Vagina (tissue), 2 donors: Measurements from ENCODE around the gene CSMD2. TPM values are rescaled to one million over a fixed set of nuclear protein-coding genes. Genes with fewer than 3 reads are reported as not detected.

Experiments used
- DNase-seq, 2 donors: peaks; one replicate each; pipeline ENCODE4 v3.0.0-alpha.2; 2017; ENCODE audit errors: extremely low spot score in 2 of 2
- H3K27ac ChIP-seq: fragments of 200-600 bp; sonication (generic); one replicate; pipeline ENCODE4 v1.5.1; 2019
- H3K27me3 ChIP-seq: fragments of 200-600 bp; sonication (generic); one replicate; pipeline ENCODE4 v1.5.1; 2019
- H3K36me3 ChIP-seq, 2 donors: fragments of 200-600 bp; sonication (generic); one replicate each; pipeline ENCODE4 v1.5.1; 2017 to 2019
- H3K4me1 ChIP-seq: fragments of 200-600 bp; sonication (generic); one replicate; pipeline ENCODE4 v1.5.1; 2019
- H3K4me3 ChIP-seq, 2 donors: fragments of 200-600 bp; sonication (generic); 1 replicate in 1 of 2; 2 replicates in 1 of 2; pipeline ENCODE4 v1.5.1; 2016 to 2019
- H3K9me3 ChIP-seq: fragments of 200-600 bp; sonication (generic); one replicate; pipeline ENCODE4 v1.5.1; 2019
- CTCF ChIP-seq, 3 experiments: fragments of 450-650 bp in 2 of 3; fragments of 200-600 bp in 1 of 3; sonication (generic) in 1 of 3; IDR thresholded peaks; one replicate each; pipeline ENCODE4 v1.5.1; 2017 to 2019; ENCODE audit warnings: antibody characterized with exemption in 3 of 3, mild to moderate bottlenecking in 2 of 3, moderate library complexity in 2 of 3
- POLR2A ChIP-seq, 2 donors: fragments of 450-650 bp; IDR thresholded peaks; one replicate each; pipeline ENCODE4 v1.6.1; 2017; ENCODE audit warnings: antibody characterized with exemption in 2 of 2, mild to moderate bottlenecking in 2 of 2, moderate library complexity in 2 of 2
- POLR2AphosphoS5 ChIP-seq, 2 donors: sonication (generic); formaldehyde crosslinking; IDR thresholded peaks; one replicate each; pipeline ENCODE4 v1.9.0; 2017; ENCODE audit warnings: antibody characterized with exemption in 2 of 2, mild to moderate bottlenecking in 2 of 2, low read depth in 1 of 2; ENCODE audit not compliant: insufficient read depth in 1 of 2
- intact Hi-C: fragments of 100-400 bp; cut with DNase I; formaldehyde crosslinking; loops from one replicate; pipeline ENCODE4 v1.15.1; 2023
- total RNA-seq: library from RNA; depleted of rRNA; stranded (reverse); fragments of >200 nt; gene quantifications from one replicate; pipeline ENCODE4 v1.2.3, GENCODE V29; 2016

The CSMD2 gene
- total RNA-seq, 1 donor from 2014 or later, result 0.25 TPM

GRCh38 chr1:33768821-33769220 lies 396.2 kb downstream of the CSMD2 start:
- intact Hi-C loops, result no loop called here
- no peaks in the 10 kb centered on the region for H3K36me3 ChIP-seq
- H3K4me3 ChIP-seq, result no peak overlapping the region
- no peaks in the 10 kb centered on the region for H3K27me3 ChIP-seq
- TF ChIP-seq CTCF (IDR thresholded peaks at IDR 0.05), result no peak
- TF ChIP-seq POLR2A (IDR thresholded peaks at IDR 0.05), result no peak
- H3K9me3 ChIP-seq, result no peaks in the 10 kb centered on the region
- no peak overlapping the region for H3K27ac ChIP-seq
- no peaks in the 10 kb centered on the region for H3K4me1 ChIP-seq
- DNase-seq, result no peak

- intact Hi-C loops, result no loop called here
- Histone ChIP-seq H3K27me3 (no peaks in the 10 kb centered on the region), H3K4me1 (no peaks in the 10 kb centered on the region)
Measured at GRCh38 chr1:33768106-33768505, 396.9 kb downstream of the CSMD2 start.

GRCh38 chr1:33764149-33764548 lies 400.9 kb downstream of the CSMD2 start:
- Histone ChIP-seq H3K27ac (no peak overlapping the region), H3K4me1 (no peaks in the 10 kb centered on the region), H3K4me3 (no peak overlapping the region), H3K27me3 (no peaks in the 10 kb centered on the region), H3K36me3 (no peaks in the 10 kb centered on the region), H3K9me3 (no peaks in the 10 kb centered on the region)
- intact Hi-C loops, result no loop called here
- TF ChIP-seq POLR2AphosphoS5 (IDR thresholded peaks at IDR 0.05; ENCODE audit: insufficient read depth in 1 of 2, low read depth in 1 of 2) (no peak), POLR2A (IDR thresholded peaks at IDR 0.05) (no peak), CTCF (IDR thresholded peaks at IDR 0.05) (no peak)
- no peak for DNase-seq

More at GRCh38 chr1:33768106-33768505, 396.9 kb downstream of the CSMD2 start:
- Histone ChIP-seq H3K36me3 (no peaks in the 10 kb centered on the region), H3K4me3 (no peak overlapping the region), H3K27ac (no peak overlapping the region), H3K9me3 (no peaks in the 10 kb centered on the region)
- no peak for DNase-seq
- TF ChIP-seq POLR2AphosphoS5 (IDR thresholded peaks at IDR 0.05; ENCODE audit: insufficient read depth in 1 of 2, low read depth in 1 of 2), result no peak
- no peak for TF ChIP-seq POLR2A (IDR thresholded peaks at IDR 0.05)
- no peak for TF ChIP-seq CTCF (IDR thresholded peaks at IDR 0.05)

GRCh38 chr1:33763406-33763805 lies 401.6 kb downstream of the CSMD2 start:
- TF ChIP-seq CTCF (IDR thresholded peaks at IDR 0.05), result no peak
- no peak for TF ChIP-seq POLR2A (IDR thresholded peaks at IDR 0.05)
- TF ChIP-seq POLR2AphosphoS5 (IDR thresholded peaks at IDR 0.05; ENCODE audit: insufficient read depth in 1 of 2, low read depth in 1 of 2), result no peak
- Histone ChIP-seq H3K27me3 (no peaks in the 10 kb centered on the region), H3K27ac (no peak overlapping the region), H3K9me3 (no peaks in the 10 kb centered on the region), H3K4me1 (peaks cover 4% of the 10 kb centered on the region), H3K4me3 (no peak overlapping the region), H3K36me3 (no peaks in the 10 kb centered on the region)
- DNase-seq, result no peak
- intact Hi-C loops, result no loop called here

GRCh38 chr1:33762962-33763361 lies 402.1 kb downstream of the CSMD2 start:
- Histone ChIP-seq H3K36me3 (no peaks in the 10 kb centered on the region), H3K27me3 (no peaks in the 10 kb centered on the region), H3K4me3 (no peak overlapping the region), H3K27ac (no peak overlapping the region), H3K9me3 (no peaks in the 10 kb centered on the region), H3K4me1 (peaks cover 5% of the 10 kb centered on the region)
- intact Hi-C loops, result no loop called here
- DNase-seq, result no peak
- TF ChIP-seq POLR2A (IDR thresholded peaks at IDR 0.05) (no peak), POLR2AphosphoS5 (IDR thresholded peaks at IDR 0.05; ENCODE audit: insufficient read depth in 1 of 2, low read depth in 1 of 2) (no peak), CTCF (IDR thresholded peaks at IDR 0.05) (no peak)
